HG03571 (cell line): ENCODE results near the gene PTPRU.
"Not testable (repeated sequence)": the region's sequence is repeated elsewhere in the genome, so short reads cannot be mapped to it uniquely, and the experiment has no call there.

Experiments used
- ATAC-seq: cut with Tn5 transposase; IDR thresholded peaks from one replicate; pipeline ENCODE4 v1.9.1; 2021; ENCODE audit not compliant: unreplicated experiment

PTPRU gene

DNA sequence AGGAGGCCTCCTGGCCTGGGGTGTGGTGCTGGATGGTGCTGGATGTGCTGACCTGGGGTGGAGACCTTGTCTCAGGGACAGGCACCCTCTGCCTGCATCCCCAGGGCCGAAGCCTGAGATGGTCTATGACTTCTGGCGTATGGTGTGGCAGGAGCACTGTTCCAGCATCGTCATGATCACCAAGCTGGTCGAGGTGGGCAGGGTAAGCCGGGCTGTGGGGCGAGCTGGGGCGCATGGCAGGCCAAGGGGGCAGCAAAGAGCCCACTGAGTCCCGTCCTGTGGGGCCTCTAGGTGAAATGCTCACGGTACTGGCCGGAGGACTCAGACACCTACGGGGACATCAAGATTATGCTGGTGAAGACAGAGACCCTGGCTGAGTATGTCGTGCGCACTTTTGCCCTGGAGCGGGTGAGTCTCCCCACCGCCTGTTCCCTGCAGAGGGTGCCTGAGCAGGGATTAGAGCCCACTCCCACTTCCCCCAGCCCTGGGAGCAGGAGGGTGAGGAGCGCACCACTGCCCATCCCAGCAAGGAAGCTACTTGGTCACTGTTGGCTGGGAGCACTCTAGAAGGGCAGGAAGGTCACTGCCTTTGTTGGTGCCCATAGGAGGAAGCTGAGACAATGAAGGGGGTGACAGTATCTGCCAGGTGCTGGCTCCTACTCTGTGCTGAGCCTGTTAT lies 75.2 kb downstream of the PTPRU start:
- ATAC-seq, result no peak

DNA sequence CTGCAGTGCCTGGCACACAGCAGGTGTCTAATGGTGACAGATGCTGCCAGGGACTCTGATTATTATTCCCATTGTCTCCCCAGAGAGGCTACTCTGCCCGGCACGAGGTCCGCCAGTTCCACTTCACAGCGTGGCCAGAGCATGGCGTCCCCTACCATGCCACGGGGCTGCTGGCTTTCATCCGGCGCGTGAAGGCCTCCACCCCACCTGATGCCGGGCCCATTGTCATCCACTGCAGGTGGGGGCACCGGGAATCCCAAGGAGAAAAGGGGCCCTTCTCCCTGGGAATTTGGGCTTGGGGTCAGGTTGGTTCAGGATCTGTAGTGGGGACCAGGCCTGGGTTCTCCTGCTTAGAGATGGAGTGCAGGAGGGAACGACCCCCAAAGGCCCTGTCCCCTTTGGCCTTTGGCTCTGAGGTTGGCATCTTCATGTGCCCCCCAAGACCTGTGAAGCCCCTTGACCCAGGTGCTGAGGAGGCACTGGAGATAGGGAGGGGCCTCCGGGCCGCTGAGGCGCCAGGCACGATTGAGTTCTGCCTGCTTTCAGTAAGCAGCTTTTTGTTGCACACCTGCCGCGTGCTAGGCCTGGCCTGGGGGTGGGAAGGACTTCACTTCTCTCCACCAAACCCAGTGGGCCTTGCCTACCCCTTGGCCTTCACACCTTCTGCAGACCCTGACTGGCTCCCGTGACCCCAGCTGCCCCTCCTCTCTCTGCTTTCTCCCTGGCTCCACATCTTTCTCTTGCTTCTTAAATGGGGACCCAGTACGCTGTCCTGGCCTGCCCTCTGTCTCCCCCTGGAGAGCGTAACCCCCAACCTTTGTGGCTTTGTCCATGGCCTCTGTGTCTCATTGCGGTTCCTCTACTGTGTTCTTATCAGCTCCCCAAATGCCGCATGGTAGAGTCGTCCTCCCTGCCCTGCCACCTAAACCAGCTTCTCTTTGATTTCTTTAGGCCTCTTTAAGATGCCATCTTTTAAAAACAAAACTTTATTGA lies 76.4 kb downstream of the PTPRU start:
- ATAC-seq, result no peak

DNA sequence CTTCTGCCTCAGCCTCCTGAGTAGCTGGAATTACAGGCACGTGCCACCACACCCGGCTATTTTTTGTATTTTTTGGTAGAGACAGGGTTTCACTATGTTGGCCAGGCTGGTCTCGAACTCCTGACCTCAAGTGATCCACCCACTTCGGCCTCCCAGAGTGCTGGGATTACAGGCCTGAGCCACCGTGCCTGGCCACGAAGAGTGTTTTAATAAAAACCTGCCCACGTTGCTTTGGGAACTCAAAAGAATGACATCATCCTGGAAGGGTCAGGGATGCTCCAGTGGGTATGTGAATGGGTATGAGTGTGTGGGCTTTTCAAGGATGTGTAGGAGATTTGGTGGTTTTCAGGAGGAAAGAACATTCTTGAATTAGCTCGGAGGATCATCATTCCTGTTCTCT lies 78.4 kb downstream of the PTPRU start:
- not testable (repeated sequence) for ATAC-seq

DNA sequence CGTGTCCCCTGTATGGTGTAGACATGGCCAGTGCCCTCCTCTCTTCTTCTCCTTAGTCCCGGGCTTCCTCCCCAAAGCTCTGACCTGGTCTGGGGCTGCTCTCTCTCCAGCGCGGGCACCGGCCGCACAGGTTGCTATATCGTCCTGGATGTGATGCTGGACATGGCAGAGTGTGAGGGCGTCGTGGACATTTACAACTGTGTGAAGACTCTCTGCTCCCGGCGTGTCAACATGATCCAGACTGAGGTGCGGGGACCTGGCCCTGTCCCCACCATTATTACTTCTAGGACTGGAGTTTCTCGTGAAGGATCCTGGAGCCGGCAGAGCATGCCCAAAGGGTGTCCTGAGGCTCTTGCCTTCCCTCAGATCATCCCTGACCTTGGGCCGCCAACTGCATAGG lies 78.9 kb downstream of the PTPRU start:
- ATAC-seq, result no peak

DNA sequence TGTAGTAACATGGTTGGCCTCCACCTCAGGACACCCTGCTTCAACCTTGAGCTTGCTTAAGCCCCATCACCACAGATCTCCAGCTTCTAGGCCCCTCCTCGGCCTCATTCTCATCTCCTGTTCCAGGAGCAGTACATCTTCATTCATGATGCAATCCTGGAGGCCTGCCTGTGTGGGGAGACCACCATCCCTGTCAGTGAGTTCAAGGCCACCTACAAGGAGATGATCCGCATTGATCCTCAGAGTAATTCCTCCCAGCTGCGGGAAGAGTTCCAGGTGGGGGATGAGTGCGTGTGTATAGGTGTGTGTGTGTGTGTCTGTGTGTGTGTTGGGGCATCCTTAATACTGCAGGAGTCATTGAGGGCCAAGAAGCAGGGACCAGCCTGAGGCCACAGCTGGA lies 79.6 kb downstream of the PTPRU start:
- no peak for ATAC-seq

DNA sequence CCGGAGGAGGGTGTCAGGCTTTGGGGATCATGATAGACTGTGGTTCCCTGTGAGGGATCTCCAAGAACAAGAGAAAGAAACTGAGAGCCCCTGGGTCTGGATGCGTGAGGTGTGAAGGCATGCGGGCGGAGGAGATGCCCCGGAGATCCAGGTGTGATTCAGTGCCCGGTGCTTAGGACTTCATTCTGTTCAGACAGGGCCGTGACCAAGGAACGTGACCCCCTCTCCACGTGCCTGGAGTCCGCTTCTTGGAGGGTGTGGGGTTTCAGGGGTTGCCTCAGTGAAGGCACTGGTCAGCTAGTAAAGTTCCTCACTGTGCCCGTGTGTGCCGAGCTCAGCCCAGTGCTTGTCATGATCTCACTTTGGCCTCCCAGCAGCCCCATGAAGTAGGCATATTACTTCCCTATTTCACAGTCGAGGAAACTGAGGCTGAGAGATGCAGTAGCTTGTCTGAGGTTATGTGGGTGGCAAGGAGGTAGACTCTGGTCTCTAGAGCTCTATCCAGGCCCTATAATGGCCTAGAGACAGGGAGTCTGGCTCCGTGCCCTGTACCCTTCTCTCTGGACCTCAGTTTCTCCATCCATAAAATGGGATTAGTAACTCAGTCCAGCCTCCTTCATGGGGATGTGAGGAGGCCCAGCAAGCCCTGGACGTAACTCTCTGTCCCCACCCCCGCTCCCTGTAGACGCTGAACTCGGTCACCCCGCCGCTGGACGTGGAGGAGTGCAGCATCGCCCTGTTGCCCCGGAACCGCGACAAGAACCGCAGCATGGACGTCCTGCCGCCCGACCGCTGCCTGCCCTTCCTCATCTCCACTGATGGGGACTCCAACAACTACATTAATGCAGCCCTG lies 81.0 kb downstream of the PTPRU start:
- no peak for ATAC-seq

DNA sequence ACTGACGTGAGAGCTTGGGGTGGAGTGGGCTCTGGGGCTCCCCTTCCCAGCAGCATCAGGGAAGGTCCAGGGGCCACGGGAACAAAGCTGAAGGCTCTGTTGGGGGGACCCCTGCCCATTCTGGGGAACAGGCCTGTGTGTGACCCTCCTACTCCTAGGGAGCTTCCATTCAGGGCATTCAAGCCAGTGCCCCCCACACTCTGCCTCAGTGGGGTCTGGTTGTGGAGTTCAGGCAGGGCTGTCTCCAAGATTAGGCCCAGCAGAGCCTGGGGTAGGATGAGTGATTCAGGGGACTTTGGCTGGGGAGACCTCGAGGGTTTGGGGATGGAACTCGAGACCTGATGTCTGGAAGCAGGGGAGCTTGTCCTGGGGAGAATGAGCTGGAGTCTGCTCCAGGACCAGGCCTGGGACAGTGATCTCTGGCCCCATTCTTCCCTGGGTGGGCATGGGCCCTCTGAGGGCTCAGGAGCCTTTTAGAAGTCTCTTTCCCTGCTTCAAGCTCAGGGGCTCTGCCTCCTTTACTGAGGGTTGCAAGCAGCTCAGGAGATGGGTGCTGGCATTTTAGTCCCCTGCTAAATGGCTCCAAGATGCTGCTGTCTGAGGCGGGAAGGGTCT lies 81.7 kb downstream of the PTPRU start:
- ATAC-seq, result no peak

DNA sequence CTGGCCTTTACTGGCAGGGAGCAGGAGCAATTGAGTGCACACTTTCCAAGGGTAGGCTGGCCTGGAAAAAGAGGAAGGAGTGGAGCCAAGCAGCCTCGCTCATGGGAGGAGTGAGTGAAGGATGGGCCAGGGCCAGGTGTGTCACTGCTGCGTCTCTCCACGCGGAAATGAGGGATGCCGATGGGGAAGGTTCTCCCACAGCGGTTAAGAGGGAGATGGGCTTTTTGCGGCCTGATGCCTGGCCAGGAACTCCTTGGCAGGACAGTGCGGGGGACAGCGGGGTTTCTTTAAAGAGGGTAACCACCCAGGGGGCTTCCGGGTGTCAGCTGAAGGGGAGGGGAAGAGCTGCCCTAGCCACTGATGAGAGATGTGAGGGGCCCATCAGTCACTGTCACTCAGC lies 82.4 kb downstream of the PTPRU start:
- no peak for ATAC-seq

DNA sequence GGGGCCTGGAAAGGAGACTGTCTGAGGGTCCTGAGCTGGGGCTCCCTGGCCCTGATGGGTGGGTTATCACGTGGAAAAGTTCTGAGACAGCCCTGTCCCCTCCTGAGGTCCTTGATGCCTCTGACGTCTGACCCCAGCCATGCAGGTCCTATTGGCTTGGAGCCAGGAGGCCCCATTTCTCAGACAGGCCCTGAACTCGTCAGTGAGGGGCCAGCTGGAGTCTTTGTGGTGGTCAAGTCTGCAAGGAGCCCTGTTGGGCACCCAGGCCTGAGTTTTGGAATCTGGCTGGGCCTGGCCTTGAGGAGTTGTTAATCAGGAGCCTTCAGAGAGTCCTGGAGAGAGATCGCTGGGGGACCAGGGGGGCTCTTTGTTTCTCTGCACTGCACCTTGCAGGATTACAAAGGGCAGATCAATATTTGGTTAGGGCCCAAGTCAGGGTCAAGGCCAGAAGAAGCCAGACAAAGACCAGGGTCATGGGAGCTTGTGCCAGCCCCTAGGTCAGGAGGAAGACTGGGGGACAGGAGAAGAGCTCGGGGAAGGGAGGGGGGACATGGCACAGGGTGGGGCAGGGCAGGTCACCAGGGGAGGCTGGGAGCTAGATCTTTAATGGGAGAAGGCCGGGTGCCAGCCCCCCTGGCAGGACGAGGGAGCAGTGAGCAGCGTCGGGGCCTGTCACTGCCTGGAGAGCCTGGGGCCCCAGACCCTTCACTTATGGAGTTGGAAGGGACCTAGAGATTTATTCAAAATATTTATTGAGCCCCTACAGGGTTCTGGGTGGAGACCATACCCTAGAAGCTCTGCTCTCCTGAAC lies 83.2 kb downstream of the PTPRU start:
- ATAC-seq, result no peak

DNA sequence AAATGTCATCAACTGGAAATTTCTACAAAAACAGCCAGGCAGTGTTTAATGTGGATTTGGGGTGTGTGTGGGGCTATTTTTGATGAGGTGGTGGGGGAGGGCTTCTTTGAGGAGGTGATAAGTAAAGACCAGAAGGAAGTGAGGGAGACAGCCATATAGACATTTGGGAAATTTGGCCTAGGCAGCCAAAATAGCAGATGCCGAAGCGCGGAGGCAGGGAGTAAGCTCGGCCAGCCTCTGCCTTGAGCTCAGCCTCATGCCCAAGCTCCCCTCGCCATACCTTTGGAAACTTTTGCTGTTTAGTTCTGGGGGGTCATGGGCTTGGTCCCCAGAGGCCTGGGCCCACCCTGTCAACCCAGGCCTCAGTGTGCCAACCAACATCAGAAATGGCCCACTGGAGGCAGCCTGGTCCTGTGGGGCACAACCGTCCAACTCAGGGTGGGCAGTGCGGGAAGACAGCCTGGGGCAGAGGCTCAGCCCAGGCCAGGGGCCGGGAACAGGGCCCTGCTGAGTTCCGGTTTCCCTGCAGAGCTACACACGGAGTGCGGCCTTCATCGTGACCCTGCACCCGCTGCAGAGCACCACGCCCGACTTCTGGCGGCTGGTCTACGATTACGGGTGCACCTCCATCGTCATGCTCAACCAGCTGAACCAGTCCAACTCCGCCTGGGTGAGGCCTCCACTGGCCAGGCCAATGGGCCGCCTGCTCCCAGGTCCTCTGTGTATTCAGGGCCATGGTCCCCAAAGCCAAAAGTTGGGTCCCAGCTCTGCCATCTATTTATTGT lies 84.0 kb downstream of the PTPRU start:
- no peak for ATAC-seq

DNA sequence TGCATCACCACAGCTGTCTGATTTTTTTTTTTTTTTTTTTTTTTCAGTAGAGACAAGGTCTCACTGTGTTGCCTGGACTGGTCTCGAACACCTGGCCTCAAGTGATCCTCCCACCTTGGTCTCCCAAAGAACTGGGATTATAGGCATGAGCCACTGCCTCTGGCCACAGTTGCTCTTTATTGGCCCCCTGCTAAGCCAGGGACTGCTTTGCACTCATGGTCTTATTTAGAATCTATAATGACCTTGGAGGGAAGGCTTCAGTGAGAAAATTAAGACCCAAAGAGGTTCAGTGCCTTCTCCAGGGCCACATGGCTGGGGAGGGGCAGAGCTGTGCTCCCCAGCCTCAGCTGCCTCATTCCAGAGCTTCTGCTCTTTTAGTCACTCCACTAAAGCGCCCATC lies 84.9 kb downstream of the PTPRU start:
- no peak for ATAC-seq

DNA sequence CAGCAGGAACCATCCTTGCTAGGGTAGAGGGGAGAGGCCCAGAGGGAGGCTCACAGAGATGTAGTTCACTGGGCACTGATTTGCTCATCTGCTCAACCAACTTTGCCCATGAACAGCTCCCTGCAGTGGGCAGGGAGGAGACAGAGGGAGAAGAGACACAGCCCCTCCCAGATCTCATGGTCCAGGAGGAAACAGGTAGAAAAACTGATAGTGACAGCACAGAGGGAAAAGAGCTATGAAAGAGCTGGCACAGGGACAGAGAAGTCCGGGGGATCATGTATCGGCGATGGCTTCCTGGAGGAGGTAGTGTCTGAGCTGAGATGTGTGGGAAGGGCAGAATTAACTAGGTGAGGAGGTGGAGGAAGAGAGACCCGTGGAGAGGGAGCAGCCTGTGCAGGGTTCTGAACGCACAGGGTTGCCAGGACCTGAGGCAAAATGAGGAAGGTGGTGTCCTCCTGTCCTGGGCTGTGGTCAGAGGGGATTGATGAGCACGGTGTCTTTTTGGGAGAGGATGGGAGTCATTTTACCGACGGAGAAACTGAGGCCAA lies 85.9 kb downstream of the PTPRU start:
- no peak for ATAC-seq

DNA sequence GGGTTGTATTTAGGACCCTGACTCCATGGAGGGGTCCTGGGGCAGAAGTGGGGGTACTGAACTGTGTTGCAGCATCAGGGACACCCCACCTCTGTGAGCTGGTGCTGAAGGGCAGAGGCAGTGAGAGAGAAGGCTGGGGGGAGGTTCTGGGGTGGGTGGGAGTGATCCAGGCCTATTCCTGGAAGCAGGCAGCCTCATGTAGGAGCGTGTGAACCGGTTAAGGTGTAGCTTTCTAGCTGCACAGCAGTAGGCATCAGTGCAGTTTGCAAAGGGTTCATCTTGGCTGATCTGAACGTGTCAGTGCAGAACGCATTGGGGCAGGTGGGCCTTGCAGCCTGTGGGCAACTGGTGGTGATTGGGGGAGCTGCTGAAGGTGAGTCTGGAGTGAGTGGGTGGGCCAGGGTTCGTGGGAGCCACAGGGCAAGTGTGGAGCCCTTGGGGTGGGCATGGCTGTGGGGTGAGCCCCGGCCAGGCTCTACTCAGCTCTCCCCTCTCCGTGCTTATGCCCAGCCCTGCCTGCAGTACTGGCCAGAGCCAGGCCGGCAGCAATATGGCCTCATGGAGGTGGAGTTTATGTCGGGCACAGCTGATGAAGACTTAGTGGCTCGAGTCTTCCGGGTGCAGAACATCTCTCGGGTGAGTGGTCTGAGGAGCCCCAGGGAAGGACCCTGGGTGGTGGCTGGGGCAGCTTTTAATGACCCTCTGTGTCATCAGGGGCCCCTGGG lies 86.7 kb downstream of the PTPRU start:
- ATAC-seq, result no peak

DNA sequence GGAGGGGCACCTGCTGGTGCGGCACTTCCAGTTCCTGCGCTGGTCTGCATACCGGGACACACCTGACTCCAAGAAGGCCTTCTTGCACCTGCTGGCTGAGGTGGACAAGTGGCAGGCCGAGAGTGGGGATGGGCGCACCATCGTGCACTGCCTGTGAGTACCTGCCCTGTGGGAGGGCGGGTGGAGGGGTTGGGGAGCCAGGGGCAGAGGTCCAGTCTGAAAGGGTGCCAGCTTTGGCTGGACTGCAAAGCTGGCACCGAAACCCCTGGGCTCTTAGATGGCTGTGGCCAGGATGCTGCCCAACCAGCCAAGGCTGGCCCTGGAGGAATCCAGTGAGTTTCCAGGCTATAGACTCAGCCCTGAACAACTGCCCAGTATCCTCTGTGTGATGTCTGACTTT lies 87.3 kb downstream of the PTPRU start:
- no peak for ATAC-seq

DNA sequence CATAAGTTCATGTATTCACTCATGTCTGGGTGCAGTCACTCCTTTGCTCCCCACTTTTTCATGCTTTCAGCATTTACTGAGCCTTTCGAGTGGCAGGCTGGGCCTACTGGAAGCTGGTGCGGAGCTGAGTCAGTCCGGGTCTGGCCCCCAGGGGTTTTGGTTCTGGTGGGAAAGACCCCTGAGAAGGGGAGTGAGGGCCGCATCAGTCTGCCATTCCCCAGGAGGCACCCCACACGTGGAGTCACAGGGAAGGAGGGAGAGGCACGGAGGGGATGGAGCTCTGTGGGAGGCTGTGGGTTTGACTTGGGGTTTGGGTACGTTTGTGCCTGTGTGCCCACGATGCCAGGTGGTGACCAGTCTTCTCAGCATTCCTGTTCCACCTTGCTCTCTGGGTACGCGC lies 87.9 kb downstream of the PTPRU start:
- no peak for ATAC-seq

DNA sequence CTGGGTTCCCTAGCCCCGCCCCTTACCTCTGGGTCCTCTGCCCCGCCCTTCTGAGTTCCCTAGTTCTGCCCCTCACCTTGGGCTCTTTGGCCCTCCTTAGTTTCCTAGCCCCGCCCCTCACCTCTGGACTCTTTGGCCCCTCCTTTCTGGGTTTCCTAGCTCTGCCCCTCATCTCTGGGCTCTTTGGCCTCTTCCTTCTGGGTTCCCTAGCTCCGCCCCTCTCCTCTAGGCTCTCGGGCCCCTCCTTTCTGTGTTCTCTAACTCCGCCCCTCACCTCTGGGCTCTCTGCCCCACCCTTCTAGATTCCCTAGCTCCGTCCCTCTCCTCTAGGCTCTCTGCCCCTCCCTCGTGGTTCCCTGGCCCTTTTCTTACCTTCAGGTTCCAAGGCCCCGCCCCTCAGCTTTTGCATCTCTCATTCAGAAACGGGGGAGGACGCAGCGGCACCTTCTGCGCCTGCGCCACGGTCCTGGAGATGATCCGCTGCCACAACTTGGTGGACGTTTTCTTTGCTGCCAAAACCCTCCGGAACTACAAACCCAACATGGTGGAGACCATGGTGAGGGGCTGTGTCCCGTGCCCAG lies 88.5 kb downstream of the PTPRU start:
- no peak for ATAC-seq

DNA sequence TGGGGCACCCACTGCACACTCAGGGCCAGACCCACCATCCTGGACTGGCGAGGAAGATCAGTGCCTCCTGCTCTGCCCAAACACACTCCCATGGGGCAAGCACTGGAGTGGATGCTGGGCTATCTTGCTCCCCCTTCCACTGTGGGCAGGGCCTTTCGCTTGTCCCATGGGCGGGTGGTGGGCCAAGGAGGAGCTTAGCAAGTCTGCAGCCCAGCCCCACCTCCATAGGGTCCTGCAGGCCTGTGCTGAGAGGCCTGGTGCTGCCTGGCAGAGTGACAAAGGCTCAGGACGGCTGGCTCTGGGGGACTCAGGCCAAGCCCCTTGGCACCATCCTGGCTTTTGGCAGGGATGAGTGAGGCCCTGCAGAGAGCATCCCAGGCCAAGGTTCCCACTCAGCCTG lies 89.4 kb downstream of the PTPRU start:
- no peak for ATAC-seq

DNA sequence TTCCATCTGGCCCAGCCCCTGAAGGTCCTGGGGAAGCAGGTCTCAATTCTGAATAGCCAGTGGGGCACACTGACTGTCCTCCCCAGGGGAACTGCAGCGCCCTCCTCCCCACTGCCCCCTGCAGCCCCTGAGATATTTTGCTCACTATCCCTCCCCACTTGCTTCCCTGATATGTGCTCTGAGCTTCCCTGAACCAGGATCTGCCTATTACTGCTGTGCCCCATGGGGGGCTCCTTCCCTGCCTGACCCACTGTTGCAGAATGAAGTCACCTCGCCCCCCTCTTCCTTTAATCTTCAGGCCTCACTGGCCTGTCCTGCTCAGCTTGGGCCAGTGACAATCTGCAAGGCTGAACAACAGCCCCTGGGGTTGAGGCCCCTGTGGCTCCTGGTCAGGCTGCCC lies 89.8 kb downstream of the PTPRU start:
- no peak for ATAC-seq
